OCI-LY1 (cell line): Measurements from ENCODE around the gene FAM200C.

Source experiments
- H2AFZ ChIP-seq: fragments of 200-600 bp; sonication (generic), shearing (Covaris generic); 2 replicates; pipeline ENCODE4 v1.6.0; 2014; ENCODE audit warnings: antibody characterized with exemption, mild to moderate bottlenecking, low read length
- H3F3A ChIP-seq: fragments of 200-600 bp; sonication (generic), shearing (Covaris generic); 2 replicates; pipeline ENCODE4 v1.6.0; 2014; ENCODE audit warnings: mild to moderate bottlenecking, antibody characterized with exemption, low read length, moderate library complexity; ENCODE audit not compliant: insufficient read depth
- H3K27ac ChIP-seq: fragments of 200-600 bp; sonication (generic); 2 replicates; pipeline ENCODE4 v1.5.1; 2014; ENCODE audit warnings: low read length, mixed run types, mild to moderate bottlenecking, low read depth; ENCODE audit not compliant: poor library complexity, severe bottlenecking
- H3K27me3 ChIP-seq: fragments of 200-600 bp; sonication (generic); 2 replicates; pipeline ENCODE4 v1.6.0; 2014; ENCODE audit warnings: antibody characterized with exemption, mild to moderate bottlenecking, low read length, moderate library complexity; ENCODE audit not compliant: insufficient read depth
- H3K36me3 ChIP-seq: fragments of 200-600 bp; sonication (generic); 2 replicates; pipeline ENCODE4 v1.6.1; 2014; ENCODE audit warnings: mild to moderate bottlenecking, antibody characterized with exemption, low read length, moderate library complexity, mixed read lengths; ENCODE audit not compliant: insufficient read depth
- H3K4me1 ChIP-seq: fragments of 200-600 bp; sonication (generic); 2 replicates; pipeline ENCODE4 v1.5.1; 2014; ENCODE audit warnings: mild to moderate bottlenecking, low read length, moderate library complexity; ENCODE audit not compliant: insufficient read depth, severe bottlenecking
- H3K4me2 ChIP-seq: fragments of 200-600 bp; sonication (generic), shearing (Covaris generic); 2 replicates; pipeline ENCODE4 v1.6.1; 2014; ENCODE audit warnings: low read length
- H3K4me3 ChIP-seq: fragments of 200-600 bp; sonication (generic); 2 replicates; pipeline ENCODE4 v1.5.1; 2014; ENCODE audit warnings: low read length, low read depth, mild to moderate bottlenecking, mixed read lengths; ENCODE audit not compliant: poor library complexity, severe bottlenecking
- H3K79me2 ChIP-seq: fragments of 200-600 bp; shearing (Covaris generic); 2 replicates; pipeline ENCODE4 v1.6.1; 2016; ENCODE audit warnings: mixed run types, low read length, mixed read lengths; ENCODE audit not compliant: insufficient read depth
- H3K9ac ChIP-seq: fragments of 200-600 bp; sonication (generic), shearing (Covaris generic); 2 replicates; pipeline ENCODE4 v1.6.1; 2014; ENCODE audit warnings: mild to moderate bottlenecking, low read length, mixed read lengths
- H3K9me2 ChIP-seq: fragments of 200-600 bp; sonication (generic), shearing (Covaris generic); 2 replicates; pipeline ENCODE4 v1.6.1; 2014; ENCODE audit warnings: low read depth, mild to moderate bottlenecking, low read length, mixed read lengths
- H3K9me3 ChIP-seq: fragments of 200-600 bp; shearing (Covaris generic); 2 replicates; pipeline ENCODE4 v1.6.1; 2014; ENCODE audit warnings: low read length, mixed read lengths
- H4K20me1 ChIP-seq: fragments of 200-600 bp; sonication (generic), shearing (Covaris generic); 2 replicates; pipeline ENCODE4 v1.6.0; 2016; ENCODE audit warnings: mild to moderate bottlenecking, low read length; ENCODE audit not compliant: insufficient read depth
- CTCF ChIP-seq: fragments of 200-600 bp; sonication (generic), shearing (Covaris generic); IDR thresholded peaks from 2 replicates; pipeline ENCODE4 v1.5.1; 2017; ENCODE audit warnings: mild to moderate bottlenecking, antibody characterized with exemption, low read length, moderate library complexity, mixed read lengths
- EZH2 ChIP-seq: fragments of 200-600 bp; sonication (generic), shearing (Covaris generic); IDR thresholded peaks from 2 replicates; pipeline ENCODE4 v1.8.0; 2017; ENCODE audit warnings: borderline replicate concordance, mixed run types, mild to moderate bottlenecking, antibody characterized with exemption, low read length, moderate library complexity, mixed read lengths

The FAM200C gene

GRCh38 chr5:160366230-160366629 lies 33.6 kb downstream of the FAM200C start:
- Histone ChIP-seq H3K79me2 (no peaks in the 10 kb centered on the region), H3K4me1 (no peaks in the 10 kb centered on the region), H3K9me2 (no peaks in the 10 kb centered on the region), H3K9me3 (no peaks in the 10 kb centered on the region), H3K36me3 (no peaks in the 10 kb centered on the region), H3K4me2 (no peak overlapping the region), H3K4me3 (no peak overlapping the region), H3K27me3 (no peaks in the 10 kb centered on the region), H3K27ac (no peak overlapping the region), H3F3A (no peaks in the 10 kb centered on the region), H2AFZ (no peak overlapping the region), H4K20me1 (no peaks in the 10 kb centered on the region), H3K9ac (no peak overlapping the region)
- TF ChIP-seq CTCF: no peak
- no peak for TF ChIP-seq EZH2

- no peaks in the 10 kb centered on the region for H3K9me3 ChIP-seq
- no peaks in the 10 kb centered on the region for H3K9me2 ChIP-seq
- no peaks in the 10 kb centered on the region for H3F3A ChIP-seq
- H3K4me3 ChIP-seq: no peak overlapping the region
- no peaks in the 10 kb centered on the region for H3K4me1 ChIP-seq
- no peak overlapping the region for H3K9ac ChIP-seq
- H3K27me3 ChIP-seq: 0 out of 2 replicates have a peak, but pooled peaks cover 4% of the 10 kb centered on the region
- H2AFZ ChIP-seq: no peak overlapping the region
- no peak overlapping the region for H3K27ac ChIP-seq
- H3K79me2 ChIP-seq: no peaks in the 10 kb centered on the region
- no peak for TF ChIP-seq CTCF
- no peak for TF ChIP-seq EZH2
- H3K4me2 ChIP-seq: no peak overlapping the region
- H3K36me3 ChIP-seq: no peaks in the 10 kb centered on the region
- H4K20me1 ChIP-seq: no peaks in the 10 kb centered on the region
Observed at GRCh38 chr5:160363660-160364395, 36.0 kb downstream of the FAM200C start.

GRCh38 chr5:160363211-160363610 lies 36.6 kb downstream of the FAM200C start:
- Histone ChIP-seq H4K20me1 (no peaks in the 10 kb centered on the region), H3K4me3 (no peak overlapping the region), H3K4me2 (no peak overlapping the region), H3K27me3 (0 out of 2 replicates have a peak, but pooled peaks cover 4% of the 10 kb centered on the region), H2AFZ (no peak overlapping the region), H3K27ac (no peak overlapping the region), H3K4me1 (no peaks in the 10 kb centered on the region), H3K79me2 (no peaks in the 10 kb centered on the region), H3K36me3 (no peaks in the 10 kb centered on the region), H3K9me3 (no peaks in the 10 kb centered on the region), H3K9ac (no peak overlapping the region), H3K9me2 (no peaks in the 10 kb centered on the region), H3F3A (no peaks in the 10 kb centered on the region)
- TF ChIP-seq CTCF (no peak), EZH2 (no peak)
